Measurements from ENCODE around the gene EXOC3L1. TPM values are rescaled to one million over a fixed set of nuclear protein-coding genes. Genes with fewer than 3 reads are reported as not detected.
A peak's percentile ranks its signal among the peaks of the same experiment; 100 is the strongest.

EXOC3L1 gene
- total and polyA plus RNA-seq, 2 of the 13 experiments (the other 11 are each of a cell fraction or from before 2014, with no cell fraction given) = 0.12 TPM; not detected in 1

GRCh38 chr16:67150833-67151396 is 39.0 kb downstream of the EXOC3L1 start, which contains the start of gene B3GNT9 (continued):
- TF ChIP-seq MYNN (CRISPR knock-in tag; IDR thresholded peaks at IDR 0.05; ENCODE audit: low read depth) (no peak), PAXIP1 (CRISPR knock-in tag; conservative IDR thresholded peaks at IDR 0.05) (peak; percentile 45), KLF15 (CRISPR knock-in tag; IDR thresholded peaks at IDR 0.05; ENCODE audit: borderline replicate concordance) (no peak; the same call in 1 of the 2 replicates), HDAC6 (IDR thresholded peaks at IDR 0.05; ENCODE audit: low read depth, low read length) (no peak), ZNF546 (CRISPR knock-in tag; conservative IDR thresholded peaks at IDR 0.05) (peak; percentile 80; the same call in 1 of the 2 replicates), ZXDC (CRISPR knock-in tag; IDR thresholded peaks at IDR 0.05) (peak; percentile 66; the same call in 1 of the 2 replicates), ZFX (CRISPR knock-in tag; IDR thresholded peaks at IDR 0.05; ENCODE audit: low read depth) (peak; percentile 79), ZNF256 (CRISPR knock-in tag; conservative IDR thresholded peaks at IDR 0.05) (no peak), DMAP1 (CRISPR knock-in tag; IDR thresholded peaks at IDR 0.05) (peak; percentile 88; the same call in 1 of the 2 replicates), SOX13 (IDR thresholded peaks at IDR 0.05) (no peak), SOX13 (CRISPR knock-in tag; conservative IDR thresholded peaks at IDR 0.05 in 1 of 2, IDR thresholded peaks at IDR 0.05 in 1 of 2) (0 out of 4 replicates have a peak, but pooled peaks of 1 of the 2 experiments have one; percentile 21), ZNF547 (CRISPR knock-in tag; IDR thresholded peaks at IDR 0.05) (peak; percentile 76; the same call in 1 of the 2 replicates), ZFP91 (CRISPR knock-in tag; IDR thresholded peaks at IDR 0.05; ENCODE audit: borderline replicate concordance) (peak; percentile 84; the same call in 1 of the 2 replicates), PHF20 (CRISPR knock-in tag; IDR thresholded peaks at IDR 0.05) (peak; percentile 16; the same call in 1 of the 2 replicates), CEBPZ (IDR thresholded peaks at IDR 0.05; ENCODE audit: low read length) (no peak), KAT2B (IDR thresholded peaks at IDR 0.05; ENCODE audit: borderline replicate concordance, low read depth, low read length) (no peak), ZNF816 (CRISPR knock-in tag; IDR thresholded peaks at IDR 0.05; ENCODE audit: borderline replicate concordance) (no peak)

Measured in HepG2 (cell line).